Activated naive CD8-positive, alpha-beta T cell treated with anti-CD3 and anti-CD28 coated beads for 36 hours (primary cell): ENCODE results near the gene GALNT18. TPM values are rescaled to one million over a fixed set of nuclear protein-coding genes. Genes with fewer than 3 reads are reported as not detected.

Source experiments
- DNase-seq: peaks from one replicate; pipeline ENCODE4 v3.0.0; 2021
- H3K27ac Mint-ChIP-seq: one replicate; pipeline ENCODE4 v1.8.0; 2022; ENCODE audit warnings: mild to moderate bottlenecking, moderate library complexity, mixed read lengths
- H3K27me3 Mint-ChIP-seq: one replicate; pipeline ENCODE4 v1.8.0; 2022; ENCODE audit warnings: mild to moderate bottlenecking, mixed read lengths
- H3K36me3 Mint-ChIP-seq: one replicate; pipeline ENCODE4 v1.8.0; 2021; ENCODE audit warnings: mild to moderate bottlenecking, mixed read lengths
- H3K4me1 Mint-ChIP-seq: one replicate; pipeline ENCODE4 v1.8.0; 2021; ENCODE audit warnings: mixed read lengths
- H3K4me3 Mint-ChIP-seq: one replicate; pipeline ENCODE4 v1.8.0; 2022; ENCODE audit warnings: mild to moderate bottlenecking, moderate library complexity, mixed read lengths
- H3K9me3 Mint-ChIP-seq: one replicate; pipeline ENCODE4 v1.8.0; 2022; ENCODE audit warnings: mixed read lengths
- total RNA-seq, 2 experiments: library from RNA; stranded (reverse); gene quantifications; one replicate each; pipeline ENCODE4 v1.2.3, GENCODE V29; 2021

GALNT18 gene
- total RNA-seq, 2 experiments from 2014 or later = 10.0 to 10.5 TPM

DNA sequence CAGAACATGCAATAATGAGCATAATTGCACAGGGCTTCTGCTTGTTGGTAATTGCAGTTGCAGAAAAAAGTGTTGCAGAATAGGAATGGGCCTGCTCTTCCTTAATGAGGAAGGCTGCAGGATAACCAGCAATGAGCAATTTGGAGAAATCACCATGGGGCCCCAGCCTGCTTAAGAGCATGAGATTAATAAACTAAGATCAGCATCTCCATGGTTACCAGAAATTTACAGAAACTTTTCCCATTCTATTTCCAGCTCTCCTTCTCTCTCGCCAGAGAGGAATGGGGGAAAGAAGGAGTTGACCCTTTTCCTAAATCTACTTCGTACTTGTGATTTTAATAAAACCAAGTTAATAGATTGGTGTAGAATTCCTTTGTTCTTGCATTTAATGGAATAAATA is 187.8 kb downstream of the GALNT18 start:
- no peak overlapping the region for H3K4me3 Mint-ChIP-seq
- H3K4me1 Mint-ChIP-seq = no peaks in the 10 kb centered on the region
- no peak for DNase-seq
- no peaks in the 10 kb centered on the region for H3K27me3 Mint-ChIP-seq
- H3K27ac Mint-ChIP-seq = no peak overlapping the region
- H3K9me3 Mint-ChIP-seq = no peaks in the 10 kb centered on the region
- H3K36me3 Mint-ChIP-seq = no peaks in the 10 kb centered on the region

DNA sequence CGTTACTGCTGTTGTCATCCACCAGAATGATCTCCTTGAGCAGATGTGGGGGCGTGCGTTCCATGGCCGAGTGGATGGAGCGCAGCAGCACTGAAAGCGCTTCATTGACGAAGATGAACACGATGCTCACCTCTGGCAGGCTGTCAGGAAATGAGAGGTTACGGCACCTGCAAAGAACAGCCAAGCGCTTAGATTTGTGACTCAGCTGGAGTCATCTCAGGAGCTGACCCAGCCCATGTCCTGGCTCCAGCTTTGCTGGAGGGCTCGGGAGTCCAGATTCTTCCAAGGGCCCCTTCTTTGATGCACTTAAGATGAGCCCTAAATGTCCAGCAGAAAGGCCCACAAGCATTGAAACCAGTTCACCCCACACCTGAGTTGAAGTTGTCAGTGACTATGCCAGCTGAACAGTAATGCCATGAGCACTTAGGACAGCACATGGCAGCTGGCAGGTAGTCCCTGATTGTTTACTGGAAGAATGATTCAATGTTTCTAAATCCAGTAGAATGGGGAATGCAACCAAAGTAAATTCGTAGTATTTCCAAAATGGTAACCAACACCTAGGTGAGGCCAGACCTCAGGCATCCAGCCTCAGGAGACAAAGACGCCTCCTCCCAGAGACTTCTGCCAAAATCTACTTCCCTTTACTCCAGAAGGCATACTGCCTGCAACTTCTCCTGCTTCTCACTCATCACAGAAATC is 189.0 kb downstream of the GALNT18 start:
- no peak overlapping the region for H3K4me3 Mint-ChIP-seq
- no peak overlapping the region for H3K27ac Mint-ChIP-seq
- no peak for DNase-seq
- no peaks in the 10 kb centered on the region for H3K4me1 Mint-ChIP-seq
- no peaks in the 10 kb centered on the region for H3K36me3 Mint-ChIP-seq
- H3K27me3 Mint-ChIP-seq = no peaks in the 10 kb centered on the region
- H3K9me3 Mint-ChIP-seq = no peaks in the 10 kb centered on the region

GRCh38 chr11:11430431-11430830 is 191.4 kb downstream of the GALNT18 start:
- DNase-seq = no peak
- Mint-ChIP-seq H3K4me1 (no peaks in the 10 kb centered on the region), H3K36me3 (no peaks in the 10 kb centered on the region), H3K27ac (no peak overlapping the region), H3K4me3 (no peak overlapping the region), H3K9me3 (no peaks in the 10 kb centered on the region), H3K27me3 (no peaks in the 10 kb centered on the region)

GRCh38 chr11:11428714-11429113 is 193.1 kb downstream of the GALNT18 start:
- Mint-ChIP-seq H3K4me1 (no peaks in the 10 kb centered on the region), H3K9me3 (no peaks in the 10 kb centered on the region), H3K36me3 (no peaks in the 10 kb centered on the region), H3K27ac (no peak overlapping the region), H3K27me3 (no peaks in the 10 kb centered on the region), H3K4me3 (no peak overlapping the region)
- DNase-seq = no peak

- Mint-ChIP-seq H3K4me1 (no peaks in the 10 kb centered on the region), H3K27ac (no peak overlapping the region), H3K36me3 (no peaks in the 10 kb centered on the region), H3K4me3 (no peak overlapping the region), H3K27me3 (no peaks in the 10 kb centered on the region), H3K9me3 (no peaks in the 10 kb centered on the region)
- DNase-seq = no peak
Measured at GRCh38 chr11:11427542-11427941, 194.3 kb downstream of the GALNT18 start.

DNA sequence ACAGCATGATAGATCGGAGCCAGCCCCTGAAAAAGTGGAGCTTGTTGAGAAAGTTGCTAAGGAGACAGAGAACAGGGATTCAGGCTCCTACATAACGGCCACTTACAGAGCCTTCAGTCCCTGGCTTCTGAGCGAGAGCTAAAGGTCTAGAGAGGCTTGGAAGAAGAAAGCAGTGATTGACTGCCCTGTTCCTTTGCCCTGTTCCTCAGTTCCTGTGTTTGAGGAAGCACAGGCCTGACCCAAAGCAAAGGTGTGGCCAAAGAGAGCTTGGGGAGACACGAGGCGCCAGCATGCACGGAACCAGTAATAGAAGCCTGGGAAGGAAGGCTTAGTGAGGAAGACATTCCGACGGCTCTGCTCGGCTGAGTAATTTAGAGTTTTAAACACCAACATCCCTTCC is 194.7 kb downstream of the GALNT18 start:
- DNase-seq = no peak
- H3K4me3 Mint-ChIP-seq = no peak overlapping the region
- H3K36me3 Mint-ChIP-seq = no peaks in the 10 kb centered on the region
- H3K9me3 Mint-ChIP-seq = no peaks in the 10 kb centered on the region
- H3K27ac Mint-ChIP-seq = no peak overlapping the region
- no peaks in the 10 kb centered on the region for H3K4me1 Mint-ChIP-seq
- H3K27me3 Mint-ChIP-seq = no peaks in the 10 kb centered on the region

- no peak for DNase-seq
- Mint-ChIP-seq H3K4me1 (no peaks in the 10 kb centered on the region), H3K9me3 (no peaks in the 10 kb centered on the region), H3K4me3 (no peak overlapping the region), H3K27me3 (no peaks in the 10 kb centered on the region), H3K27ac (no peak overlapping the region), H3K36me3 (no peaks in the 10 kb centered on the region)
Measured at GRCh38 chr11:11426226-11426952, 195.4 kb downstream of the GALNT18 start.

- no peaks in the 10 kb centered on the region for H3K9me3 Mint-ChIP-seq
- no peak overlapping the region for H3K27ac Mint-ChIP-seq
- no peaks in the 10 kb centered on the region for H3K36me3 Mint-ChIP-seq
- H3K27me3 Mint-ChIP-seq = no peaks in the 10 kb centered on the region
- H3K4me1 Mint-ChIP-seq = no peaks in the 10 kb centered on the region
- no peak for DNase-seq
- H3K4me3 Mint-ChIP-seq = no peak overlapping the region
Measured at GRCh38 chr11:11425806-11426205, 196.0 kb downstream of the GALNT18 start.

GRCh38 chr11:11424688-11425087 is 197.1 kb downstream of the GALNT18 start:
- Mint-ChIP-seq H3K9me3 (no peaks in the 10 kb centered on the region), H3K36me3 (no peaks in the 10 kb centered on the region), H3K27me3 (no peaks in the 10 kb centered on the region), H3K27ac (no peak overlapping the region), H3K4me1 (no peaks in the 10 kb centered on the region), H3K4me3 (no peak overlapping the region)
- no peak for DNase-seq

- H3K9me3 Mint-ChIP-seq = no peaks in the 10 kb centered on the region
Measured at GRCh38 chr11:11422411-11423128, 199.2 kb downstream of the GALNT18 start.

DNA sequence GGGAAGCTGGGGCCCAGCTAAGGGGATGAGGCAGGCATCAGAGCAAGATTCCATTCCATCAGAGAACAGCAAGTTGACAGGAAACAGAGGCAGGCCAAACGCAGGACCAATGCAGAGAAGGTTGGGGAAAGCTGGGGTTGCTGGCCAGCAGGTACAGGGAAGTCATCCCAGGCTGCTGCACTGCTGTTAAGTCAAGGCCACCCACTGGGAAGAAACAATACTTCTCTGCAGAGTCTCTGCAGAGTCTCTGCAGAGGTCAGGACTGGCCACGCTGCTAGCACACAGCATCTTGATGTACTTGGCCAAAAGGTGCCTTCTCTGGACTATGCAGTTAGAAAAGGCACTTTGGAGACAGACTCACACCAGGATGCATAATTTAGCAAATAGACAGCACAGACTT is 200.3 kb downstream of the GALNT18 start:
- Mint-ChIP-seq H3K27ac (no peak overlapping the region), H3K4me1 (peaks cover under 1% of the 10 kb centered on the region), H3K4me3 (no peak overlapping the region), H3K27me3 (peaks cover 7% of the 10 kb centered on the region), H3K9me3 (no peaks in the 10 kb centered on the region), H3K36me3 (no peaks in the 10 kb centered on the region)
- no peak for DNase-seq

More at GRCh38 chr11:11422411-11423128, 199.2 kb downstream of the GALNT18 start:
- DNase-seq = no peak
- H3K27ac Mint-ChIP-seq = no peak overlapping the region
- no peaks in the 10 kb centered on the region for H3K27me3 Mint-ChIP-seq
- H3K4me3 Mint-ChIP-seq = no peak overlapping the region
- H3K36me3 Mint-ChIP-seq = no peaks in the 10 kb centered on the region
- H3K4me1 Mint-ChIP-seq = no peaks in the 10 kb centered on the region

- no peaks in the 10 kb centered on the region for H3K36me3 Mint-ChIP-seq
- H3K4me3 Mint-ChIP-seq = no peak overlapping the region
- peaks cover 13% of the 10 kb centered on the region for H3K27me3 Mint-ChIP-seq
- DNase-seq = no peak
- H3K27ac Mint-ChIP-seq = no peak overlapping the region
- peaks cover 2% of the 10 kb centered on the region for H3K4me1 Mint-ChIP-seq
- no peaks in the 10 kb centered on the region for H3K9me3 Mint-ChIP-seq
Measured at GRCh38 chr11:11420899-11421285, 200.9 kb downstream of the GALNT18 start.

GRCh38 chr11:11420191-11420898 is 201.5 kb downstream of the GALNT18 start:
- Mint-ChIP-seq H3K36me3 (no peaks in the 10 kb centered on the region), H3K4me1 (peaks cover 2% of the 10 kb centered on the region), H3K27me3 (peaks cover 15% of the 10 kb centered on the region), H3K27ac (no peak overlapping the region), H3K9me3 (no peaks in the 10 kb centered on the region), H3K4me3 (no peak overlapping the region)
- DNase-seq = no peak

GRCh38 chr11:11419747-11420146 is 202.1 kb downstream of the GALNT18 start:
- peaks cover 15% of the 10 kb centered on the region for H3K27me3 Mint-ChIP-seq
- H3K4me3 Mint-ChIP-seq = no peak overlapping the region
- no peak for DNase-seq
- no peaks in the 10 kb centered on the region for H3K36me3 Mint-ChIP-seq
- H3K9me3 Mint-ChIP-seq = no peaks in the 10 kb centered on the region
- H3K4me1 Mint-ChIP-seq = peaks cover 2% of the 10 kb centered on the region
- H3K27ac Mint-ChIP-seq = no peak overlapping the region

- Mint-ChIP-seq H3K27ac (no peak overlapping the region), H3K4me1 (peaks cover 2% of the 10 kb centered on the region), H3K27me3 (peaks cover 15% of the 10 kb centered on the region), H3K9me3 (no peaks in the 10 kb centered on the region), H3K4me3 (no peak overlapping the region), H3K36me3 (no peaks in the 10 kb centered on the region)
- DNase-seq = no peak
Measured at GRCh38 chr11:11416917-11417316, 204.9 kb downstream of the GALNT18 start.
